ENCODE measurements around the gene H6PD.

Gene H6PD

GRCh38 chr1:9240914-9241820 lies 6.6 kb downstream of the H6PD start:
- no peak for DNase-seq (ENCODE audit: low spot score)

GRCh38 chr1:9241891-9242290 lies 7.3 kb downstream of the H6PD start:
- DNase-seq (ENCODE audit: low spot score): no peak

GRCh38 chr1:9242338-9242969 lies 7.9 kb downstream of the H6PD start:
- DNase-seq (ENCODE audit: low spot score): no peak

- no peak for DNase-seq (ENCODE audit: low spot score)
These were observed 8.6 kb downstream of the H6PD start for GRCh38 chr1:9243066-9243739.

GRCh38 chr1:9244501-9245229 lies 10.1 kb downstream of the H6PD start:
- peak; percentile 63 for DNase-seq (ENCODE audit: low spot score)

- no peak for DNase-seq (ENCODE audit: low spot score)
These were observed 10.7 kb downstream of the H6PD start for GRCh38 chr1:9245230-9245619.

- DNase-seq (ENCODE audit: low spot score): no peak
These were observed 11.1 kb downstream of the H6PD start for GRCh38 chr1:9245661-9246060.

GRCh38 chr1:9246215-9246614 lies 11.6 kb downstream of the H6PD start:
- no peak for DNase-seq (ENCODE audit: low spot score)

GRCh38 chr1:9246841-9247785 lies 12.5 kb downstream of the H6PD start:
- DNase-seq (ENCODE audit: low spot score): no peak

GRCh38 chr1:9247894-9248293 lies 13.3 kb downstream of the H6PD start:
- DNase-seq (ENCODE audit: low spot score): no peak

- no peak for DNase-seq (ENCODE audit: low spot score)
These were observed 14.0 kb downstream of the H6PD start for GRCh38 chr1:9248341-9249262.

- no peak for DNase-seq (ENCODE audit: low spot score)
These were observed 14.6 kb downstream of the H6PD start for GRCh38 chr1:9249263-9249533.

- peak; percentile 64 for DNase-seq (ENCODE audit: low spot score)
These were observed 15.2 kb downstream of the H6PD start for GRCh38 chr1:9249534-9250410.

- no peak for DNase-seq (ENCODE audit: low spot score)
These were observed 16.1 kb downstream of the H6PD start for GRCh38 chr1:9250411-9251381.

GRCh38 chr1:9251501-9251900 lies 16.9 kb downstream of the H6PD start:
- DNase-seq (ENCODE audit: low spot score): no peak

GRCh38 chr1:9253004-9253403 lies 18.4 kb downstream of the H6PD start:
- DNase-seq (ENCODE audit: low spot score): no peak

- DNase-seq (ENCODE audit: low spot score): no peak
These were observed 19.0 kb downstream of the H6PD start for GRCh38 chr1:9253453-9254105.

GRCh38 chr1:9256332-9256731 lies 21.8 kb downstream of the H6PD start:
- DNase-seq (ENCODE audit: low spot score): no peak

All from kidney tubule cell (primary cell).